Testis (tissue), 2 donors: ENCODE measurements around the gene ANKRD22.

ENCODE experiments used
- POLR2A ChIP-seq: fragments of 450-650 bp; IDR thresholded peaks from one replicate; pipeline ENCODE4 v1.6.1; 2017; ENCODE audit warnings: antibody characterized with exemption, mild to moderate bottlenecking, moderate library complexity
- TF ChIP-seq, protein P1 (sequence below), 3 experiments: fragments of 450-650 bp in 2 of 3; fragments of 200-600 bp in 1 of 3; sonication (generic) in 1 of 3; IDR thresholded peaks; one replicate each; pipeline ENCODE4 v1.5.1; 2016 to 2019; ENCODE audit warnings: antibody characterized with exemption in 3 of 3, mild to moderate bottlenecking in 2 of 3, moderate library complexity in 1 of 3

DNA sequence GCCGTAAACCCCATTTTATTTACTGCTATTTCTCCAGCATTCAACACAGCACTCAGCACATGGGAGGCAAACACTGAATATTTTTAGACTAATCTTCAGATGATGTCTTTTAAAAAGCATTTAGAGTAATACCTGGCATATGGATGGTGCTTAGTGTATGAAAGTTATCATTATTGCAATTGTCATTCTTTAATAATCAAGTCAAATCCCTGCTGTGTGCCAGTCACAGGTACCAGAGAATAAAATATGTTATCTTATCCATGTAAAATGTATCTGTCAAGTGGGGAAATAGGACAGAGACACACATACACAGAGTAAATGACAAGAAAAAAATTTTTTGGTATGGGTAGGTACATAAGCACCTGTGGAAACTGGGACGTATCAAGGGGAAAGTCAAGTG lies 18.5 kb downstream of the ANKRD22 start:
- TF ChIP-seq, protein P1, sequence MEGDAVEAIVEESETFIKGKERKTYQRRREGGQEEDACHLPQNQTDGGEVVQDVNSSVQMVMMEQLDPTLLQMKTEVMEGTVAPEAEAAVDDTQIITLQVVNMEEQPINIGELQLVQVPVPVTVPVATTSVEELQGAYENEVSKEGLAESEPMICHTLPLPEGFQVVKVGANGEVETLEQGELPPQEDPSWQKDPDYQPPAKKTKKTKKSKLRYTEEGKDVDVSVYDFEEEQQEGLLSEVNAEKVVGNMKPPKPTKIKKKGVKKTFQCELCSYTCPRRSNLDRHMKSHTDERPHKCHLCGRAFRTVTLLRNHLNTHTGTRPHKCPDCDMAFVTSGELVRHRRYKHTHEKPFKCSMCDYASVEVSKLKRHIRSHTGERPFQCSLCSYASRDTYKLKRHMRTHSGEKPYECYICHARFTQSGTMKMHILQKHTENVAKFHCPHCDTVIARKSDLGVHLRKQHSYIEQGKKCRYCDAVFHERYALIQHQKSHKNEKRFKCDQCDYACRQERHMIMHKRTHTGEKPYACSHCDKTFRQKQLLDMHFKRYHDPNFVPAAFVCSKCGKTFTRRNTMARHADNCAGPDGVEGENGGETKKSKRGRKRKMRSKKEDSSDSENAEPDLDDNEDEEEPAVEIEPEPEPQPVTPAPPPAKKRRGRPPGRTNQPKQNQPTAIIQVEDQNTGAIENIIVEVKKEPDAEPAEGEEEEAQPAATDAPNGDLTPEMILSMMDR (IDR thresholded peaks at IDR 0.05) = no peak
- no peak for TF ChIP-seq POLR2A
